LNCAP (cell line): ENCODE data around the gene L3MBTL2.

ENCODE experiments used
- TF ChIP-seq, protein P1 (sequence below): fragments of 450-650 bp; IDR thresholded peaks from 2 replicates; pipeline ENCODE4 v1.5.1; 2017; ENCODE audit warnings: mild to moderate bottlenecking

The L3MBTL2 gene

DNA sequence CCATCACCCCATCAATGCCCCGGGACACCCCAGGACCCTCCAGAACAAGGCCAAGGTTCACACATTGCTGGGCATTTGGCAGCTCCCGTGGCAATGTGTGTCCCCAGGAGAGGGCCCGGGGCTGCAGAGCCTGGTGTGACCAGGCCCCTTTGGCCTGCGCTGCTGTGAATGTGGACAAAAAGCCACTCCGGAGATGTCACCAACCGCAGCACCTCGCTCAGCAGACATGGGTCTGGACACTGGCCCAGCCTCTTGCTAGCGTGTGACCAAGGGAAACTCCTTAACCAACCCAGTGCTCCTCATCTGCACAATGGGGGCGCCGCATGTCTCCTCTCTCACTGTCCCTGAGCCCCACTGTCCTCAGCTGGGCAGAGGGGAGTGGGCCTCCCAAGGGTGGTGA is 43.6 kb downstream of the L3MBTL2 start:
- TF ChIP-seq, protein P1, sequence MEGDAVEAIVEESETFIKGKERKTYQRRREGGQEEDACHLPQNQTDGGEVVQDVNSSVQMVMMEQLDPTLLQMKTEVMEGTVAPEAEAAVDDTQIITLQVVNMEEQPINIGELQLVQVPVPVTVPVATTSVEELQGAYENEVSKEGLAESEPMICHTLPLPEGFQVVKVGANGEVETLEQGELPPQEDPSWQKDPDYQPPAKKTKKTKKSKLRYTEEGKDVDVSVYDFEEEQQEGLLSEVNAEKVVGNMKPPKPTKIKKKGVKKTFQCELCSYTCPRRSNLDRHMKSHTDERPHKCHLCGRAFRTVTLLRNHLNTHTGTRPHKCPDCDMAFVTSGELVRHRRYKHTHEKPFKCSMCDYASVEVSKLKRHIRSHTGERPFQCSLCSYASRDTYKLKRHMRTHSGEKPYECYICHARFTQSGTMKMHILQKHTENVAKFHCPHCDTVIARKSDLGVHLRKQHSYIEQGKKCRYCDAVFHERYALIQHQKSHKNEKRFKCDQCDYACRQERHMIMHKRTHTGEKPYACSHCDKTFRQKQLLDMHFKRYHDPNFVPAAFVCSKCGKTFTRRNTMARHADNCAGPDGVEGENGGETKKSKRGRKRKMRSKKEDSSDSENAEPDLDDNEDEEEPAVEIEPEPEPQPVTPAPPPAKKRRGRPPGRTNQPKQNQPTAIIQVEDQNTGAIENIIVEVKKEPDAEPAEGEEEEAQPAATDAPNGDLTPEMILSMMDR = no peak

DNA sequence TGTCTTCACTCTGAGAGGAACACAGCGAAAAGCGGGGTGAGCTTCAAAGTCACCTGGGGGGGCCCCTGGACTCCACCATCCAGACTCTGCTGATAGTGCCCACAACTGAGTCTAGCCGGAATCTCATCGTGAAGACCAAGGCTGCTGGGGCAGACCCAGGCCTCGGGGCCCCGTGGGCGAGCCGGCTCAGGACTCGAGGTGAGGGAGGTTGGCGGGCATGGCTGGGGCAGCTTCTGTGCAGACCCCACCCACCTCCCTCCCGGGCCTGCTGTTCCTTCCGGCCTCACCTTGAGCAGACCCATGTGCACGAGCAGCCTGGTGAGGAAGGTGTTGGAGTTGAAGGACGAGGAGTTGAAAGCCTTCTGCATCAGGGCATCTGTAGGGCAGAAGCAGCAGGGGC is 44.3 kb downstream of the L3MBTL2 start:
- TF ChIP-seq, protein P1 = no peak

DNA sequence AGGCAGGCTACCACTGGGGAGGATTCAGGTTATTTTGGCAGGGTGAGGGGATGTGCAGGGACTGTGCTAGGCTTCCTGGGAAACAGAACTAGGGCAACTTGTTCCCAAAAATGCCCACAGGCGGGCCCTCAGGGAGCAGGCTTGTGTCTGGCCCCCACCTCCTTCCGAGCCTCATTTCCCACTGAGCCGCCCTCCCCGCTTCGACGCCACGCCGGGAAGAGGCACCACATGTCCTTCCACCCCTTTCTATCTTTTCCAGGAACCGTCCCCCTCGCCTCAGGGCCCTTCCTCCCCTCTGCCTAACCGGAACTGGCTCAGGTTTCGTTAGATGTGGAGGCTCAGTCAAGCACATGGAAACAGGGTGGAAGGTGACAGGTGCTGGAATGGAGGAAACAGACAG is 45.0 kb downstream of the L3MBTL2 start:
- TF ChIP-seq, protein P1 = no peak

- TF ChIP-seq, protein P1 = no peak
Measured at GRCh38 chr22:41252365-41252764, 47.3 kb downstream of the L3MBTL2 start.

DNA sequence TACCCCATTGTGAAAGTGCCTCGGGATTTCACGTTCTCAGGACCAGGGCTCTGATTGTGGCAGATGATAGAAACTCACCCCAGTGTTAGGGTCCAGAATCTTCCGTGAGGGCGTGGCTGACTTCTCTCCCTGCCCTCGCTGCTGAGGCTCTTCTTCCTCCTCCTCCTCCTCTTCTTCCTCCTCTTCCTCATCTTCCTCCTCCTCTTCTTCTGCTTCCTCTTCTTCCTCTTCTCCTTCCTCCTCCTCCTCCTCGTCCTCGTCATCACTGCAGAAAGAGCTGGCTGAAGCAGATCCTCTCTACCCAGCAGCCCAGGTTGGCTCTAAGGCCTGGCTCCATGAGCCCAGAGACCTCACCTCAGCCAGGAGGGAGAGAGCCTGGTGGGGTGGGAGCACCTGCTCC is 49.1 kb downstream of the L3MBTL2 start:
- TF ChIP-seq, protein P1 = no peak

DNA sequence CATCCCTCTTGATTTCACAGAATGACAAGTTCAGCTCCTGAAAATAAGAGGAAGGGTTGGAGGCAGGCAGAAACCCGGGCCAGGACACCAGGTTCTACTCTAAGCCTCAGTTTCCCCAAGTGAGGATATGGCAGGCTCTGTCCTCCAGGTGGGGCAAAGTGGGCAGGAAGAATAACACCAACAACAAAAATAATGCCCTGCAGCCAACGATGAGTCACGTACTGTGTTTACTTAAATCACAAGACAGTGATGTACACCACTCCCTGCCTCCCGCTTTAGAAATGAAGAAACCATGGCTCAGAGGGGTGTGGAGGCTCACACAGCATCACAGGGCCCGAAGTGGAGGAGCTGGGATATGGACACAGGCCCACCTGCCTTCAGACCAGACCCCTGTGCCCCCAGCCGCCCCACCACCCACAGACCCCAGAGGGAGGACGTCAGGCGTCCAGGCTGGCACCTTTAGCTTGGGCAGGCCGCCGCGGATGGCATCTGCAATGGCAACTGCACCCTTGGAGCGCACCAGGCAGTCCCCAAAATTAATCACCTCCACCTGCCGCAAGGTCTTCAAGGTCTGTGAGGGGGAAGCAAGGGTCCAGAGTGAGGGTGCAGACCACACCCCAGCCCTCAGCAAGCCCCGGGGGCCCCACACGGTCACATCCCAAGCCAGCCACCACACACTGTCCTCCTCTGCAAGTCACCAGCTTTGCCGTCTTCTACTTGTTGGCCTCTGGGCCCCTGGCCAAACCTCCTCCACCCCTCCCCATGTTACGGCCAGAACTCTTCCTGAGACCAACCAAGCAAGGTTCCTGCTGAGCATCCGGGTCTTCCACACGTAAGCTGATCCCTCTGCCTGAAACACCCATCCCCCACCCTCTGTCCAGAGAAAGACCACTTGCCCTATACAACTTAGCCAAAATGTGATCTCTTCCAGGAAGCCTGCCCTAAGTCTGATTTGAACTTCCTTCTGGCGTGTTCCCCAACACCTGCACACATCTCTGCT is 51.4 kb downstream of the L3MBTL2 start:
- TF ChIP-seq, protein P1 = no peak

DNA sequence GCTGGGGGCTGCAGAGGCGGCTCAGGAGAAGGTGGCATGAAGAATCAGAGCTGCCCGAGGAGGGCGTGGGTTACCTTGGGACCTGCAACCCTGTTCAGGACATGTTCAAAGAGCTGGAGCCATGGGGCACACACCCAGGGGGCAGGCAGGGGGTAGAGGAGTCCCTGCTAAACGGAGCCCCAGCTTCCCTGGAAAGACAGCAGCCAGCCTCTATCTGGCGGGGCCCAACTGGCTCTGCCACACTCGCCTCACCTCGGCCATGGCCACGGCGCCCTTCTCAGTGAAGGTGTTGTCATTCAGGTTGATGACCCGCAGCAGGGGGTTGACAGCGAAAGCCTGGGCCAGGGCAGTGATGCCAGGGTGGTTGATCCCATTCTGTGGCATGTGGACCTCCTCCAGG is 52.6 kb downstream of the L3MBTL2 start:
- TF ChIP-seq, protein P1 = no peak
